GM19452 (cell line): ENCODE measurements around the gene LRIF1.
"Not testable (repeated sequence)": the region's sequence is repeated elsewhere in the genome, so short reads cannot be mapped to it uniquely, and the experiment has no call there.

Experiments used
- ATAC-seq: cut with Tn5 transposase; IDR thresholded peaks from one replicate; pipeline ENCODE4 v1.9.1; 2021; ENCODE audit not compliant: unreplicated experiment

LRIF1 gene

GRCh38 chr1:110952031-110952430, 11.7 kb downstream of the LRIF1 start:
- ATAC-seq, result no peak

- ATAC-seq, result no peak
These were observed 12.6 kb downstream of the LRIF1 start for GRCh38 chr1:110951161-110951560.

GRCh38 chr1:110948038-110948810, 15.5 kb downstream of the LRIF1 start:
- no peak for ATAC-seq

- ATAC-seq, result no peak
These were observed 18.1 kb downstream of the LRIF1 start for GRCh38 chr1:110945626-110946025.

DNA sequence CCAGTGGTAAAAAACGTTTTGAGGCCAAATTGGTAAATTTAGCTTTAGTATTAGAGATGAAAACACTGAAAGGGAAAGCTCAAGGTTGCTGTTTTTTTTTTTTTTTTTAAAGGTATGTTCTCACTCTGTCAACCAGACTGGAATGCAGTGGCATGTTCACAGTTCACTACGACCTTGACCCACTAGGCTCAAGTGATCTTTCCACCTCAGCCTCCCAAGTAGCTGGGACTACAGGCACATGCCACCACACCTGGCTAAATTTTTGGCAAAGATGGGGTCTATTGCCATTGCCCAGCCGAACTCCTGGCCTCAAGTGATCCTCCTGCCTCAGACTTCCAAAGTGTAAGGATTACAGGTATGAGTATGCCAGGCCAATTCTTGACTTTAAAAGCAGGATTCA, 18.9 kb downstream of the LRIF1 start:
- no peak for ATAC-seq

DNA sequence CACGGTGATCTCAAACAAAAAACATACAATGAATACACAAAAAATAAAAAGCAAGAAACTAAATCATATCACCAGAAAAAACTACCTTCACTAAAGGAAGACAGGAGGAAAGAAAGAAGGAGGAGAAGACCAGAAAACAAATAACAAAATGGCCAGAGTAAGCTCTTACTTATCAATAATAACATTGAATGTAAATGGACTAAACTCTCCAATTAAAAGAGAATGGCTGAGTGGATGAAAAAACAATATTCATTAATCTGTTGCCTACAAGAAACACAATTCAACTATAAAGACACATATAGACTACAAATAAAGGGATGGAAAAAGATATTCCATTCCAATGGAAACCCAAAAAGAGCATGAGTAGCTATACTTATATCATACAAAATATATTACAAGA, 27.2 kb downstream of the LRIF1 start:
- ATAC-seq, result no peak

DNA sequence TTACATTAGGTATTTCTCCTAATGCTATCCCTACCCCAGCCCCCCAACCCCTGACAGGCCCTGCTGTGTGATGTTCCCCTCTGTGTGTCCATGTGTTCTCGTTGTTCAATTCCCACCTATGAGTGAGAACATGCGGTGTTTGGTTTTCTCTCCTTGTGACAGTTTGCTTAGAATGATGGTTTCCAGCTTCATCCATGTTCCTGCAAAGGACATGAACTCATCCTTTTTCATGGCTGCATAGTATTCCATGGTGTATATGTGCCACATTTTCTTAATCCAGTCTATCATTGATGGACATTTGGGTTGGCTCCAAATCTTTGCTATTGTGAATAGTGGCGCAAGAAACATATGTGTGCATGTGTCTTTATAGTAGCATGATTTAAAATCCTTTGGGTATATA, 32.6 kb downstream of the LRIF1 start:
- ATAC-seq, result not testable (repeated sequence)

DNA sequence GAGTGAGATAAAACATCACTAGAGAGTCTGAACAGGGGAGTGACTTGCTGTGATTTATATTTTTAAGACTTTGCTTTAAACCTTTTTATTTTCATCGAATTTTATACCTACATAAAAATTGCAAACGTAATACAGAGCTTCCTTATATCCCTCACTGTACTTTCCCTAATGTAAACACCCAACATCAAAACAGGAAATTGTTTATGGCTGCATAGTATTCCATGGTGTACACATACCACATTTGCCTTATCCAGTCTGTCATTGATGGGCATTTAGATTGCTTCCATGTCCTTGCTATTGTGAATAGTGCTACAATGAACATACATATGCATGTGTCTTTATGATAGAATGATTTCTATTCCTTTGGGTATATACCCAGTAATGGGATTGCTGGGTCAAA, 34.8 kb downstream of the LRIF1 start:
- ATAC-seq, result no peak

GRCh38 chr1:110928191-110928590, 35.5 kb downstream of the LRIF1 start:
- no peak for ATAC-seq

DNA sequence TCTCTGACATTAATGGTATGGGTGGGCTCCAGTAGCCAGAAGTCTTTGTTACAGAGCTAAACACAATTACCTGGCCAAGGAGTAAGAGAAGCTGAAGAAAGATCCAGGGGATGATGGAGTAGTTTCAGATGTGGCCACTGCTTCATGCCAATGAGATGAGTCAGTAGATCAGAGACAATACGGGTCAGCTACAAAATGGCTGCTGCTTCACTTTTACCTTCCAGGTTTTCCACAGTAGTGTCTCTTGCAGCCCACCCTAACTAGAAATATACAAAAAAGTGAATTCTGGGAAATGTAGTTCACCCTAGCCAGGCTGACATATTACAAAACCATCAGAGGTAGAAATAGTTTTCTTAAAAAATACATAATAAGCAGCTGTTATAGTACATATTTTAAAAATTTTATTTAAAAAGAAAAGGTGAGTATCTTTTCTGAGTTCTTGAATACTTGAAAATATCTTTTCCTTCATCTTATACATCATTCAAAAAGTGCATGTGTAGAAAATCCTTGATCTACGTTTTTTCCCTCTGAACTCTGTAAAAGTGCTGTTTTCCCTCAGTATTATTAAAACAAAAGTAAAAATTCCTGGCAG, 36.1 kb downstream of the LRIF1 start:
- no peak for ATAC-seq

- no peak for ATAC-seq
These were observed 41.8 kb downstream of the LRIF1 start for GRCh38 chr1:110921953-110922352.

DNA sequence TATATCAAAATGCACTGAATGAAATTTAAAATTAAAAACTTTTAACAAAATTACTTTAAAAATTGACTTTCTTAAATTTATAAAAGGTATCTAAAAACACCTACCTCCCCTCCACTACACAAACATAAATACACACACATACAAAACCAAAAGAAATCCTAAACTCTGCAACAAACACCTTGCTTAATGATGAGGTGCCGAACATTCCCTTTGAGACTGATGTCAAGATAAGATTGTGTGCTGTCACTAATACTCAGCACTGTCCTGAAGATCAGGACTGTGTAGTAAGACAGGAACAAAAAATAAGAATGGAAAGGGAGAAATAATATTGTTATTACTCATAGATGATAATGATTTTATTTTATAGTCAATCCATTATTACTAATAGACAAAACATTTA, 45.7 kb downstream of the LRIF1 start:
- no peak for ATAC-seq

GRCh38 chr1:110916669-110917306, 46.9 kb downstream of the LRIF1 start:
- peak; percentile 70 for ATAC-seq

DNA sequence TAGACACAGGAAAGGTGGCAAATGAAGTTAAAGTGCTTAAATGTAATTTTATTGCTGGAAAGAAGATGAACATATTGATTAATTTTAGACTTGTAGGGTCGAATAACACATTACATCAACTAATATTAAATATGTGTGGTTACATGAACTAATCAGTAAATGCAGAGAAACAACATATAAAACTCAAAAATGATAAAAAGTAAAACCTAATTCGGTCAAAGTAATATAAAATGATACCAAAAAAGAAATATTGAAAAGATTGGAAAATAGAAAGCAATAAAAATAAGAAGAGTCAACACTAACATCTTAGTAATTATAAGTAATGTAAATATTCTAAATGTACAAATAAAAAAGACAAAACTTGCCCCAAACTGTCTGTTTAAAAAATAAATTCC, 47.5 kb downstream of the LRIF1 start:
- ATAC-seq, result no peak

DNA sequence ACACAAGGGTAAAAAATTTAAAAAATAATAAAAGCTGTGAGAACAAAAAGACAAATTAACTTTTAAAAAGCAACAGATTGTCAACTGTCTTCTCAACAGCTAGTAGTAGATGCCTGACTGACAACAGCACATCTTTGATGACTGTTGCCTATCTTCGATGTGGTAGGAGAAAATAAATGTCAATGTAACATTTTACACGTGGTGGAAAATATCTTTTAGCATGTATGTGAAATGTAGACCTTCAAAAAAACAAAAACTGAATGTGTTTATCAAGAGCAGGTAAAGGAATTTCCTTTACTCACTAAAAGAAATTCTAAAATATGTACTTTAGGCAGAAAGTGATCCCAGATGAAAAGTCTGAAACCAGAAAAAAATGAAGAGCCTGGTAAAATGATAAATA, 47.9 kb downstream of the LRIF1 start:
- no peak for ATAC-seq

- no peak for ATAC-seq
These were observed 49.0 kb downstream of the LRIF1 start for GRCh38 chr1:110914676-110915075.

DNA sequence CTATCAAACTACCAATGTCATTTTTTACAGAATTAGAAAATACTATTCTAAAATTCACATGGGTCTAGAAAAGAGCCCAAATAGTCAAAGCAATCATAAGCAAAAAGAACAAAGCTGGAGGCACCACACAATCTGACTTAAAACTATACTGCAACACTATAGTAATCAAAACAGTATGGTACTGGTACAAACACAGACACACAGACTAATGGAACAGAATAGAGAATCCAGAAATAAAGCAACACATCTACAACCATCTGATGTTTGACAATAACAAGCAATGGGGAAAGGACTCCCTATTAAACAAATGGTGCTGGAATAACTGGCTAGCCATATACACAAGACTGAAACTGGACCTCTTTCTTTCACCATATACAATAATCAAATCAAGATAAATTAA, 50.9 kb downstream of the LRIF1 start:
- ATAC-seq, result no peak

GRCh38 chr1:110903853-110904500, 59.7 kb downstream of the LRIF1 start:
- ATAC-seq, result no peak

DNA sequence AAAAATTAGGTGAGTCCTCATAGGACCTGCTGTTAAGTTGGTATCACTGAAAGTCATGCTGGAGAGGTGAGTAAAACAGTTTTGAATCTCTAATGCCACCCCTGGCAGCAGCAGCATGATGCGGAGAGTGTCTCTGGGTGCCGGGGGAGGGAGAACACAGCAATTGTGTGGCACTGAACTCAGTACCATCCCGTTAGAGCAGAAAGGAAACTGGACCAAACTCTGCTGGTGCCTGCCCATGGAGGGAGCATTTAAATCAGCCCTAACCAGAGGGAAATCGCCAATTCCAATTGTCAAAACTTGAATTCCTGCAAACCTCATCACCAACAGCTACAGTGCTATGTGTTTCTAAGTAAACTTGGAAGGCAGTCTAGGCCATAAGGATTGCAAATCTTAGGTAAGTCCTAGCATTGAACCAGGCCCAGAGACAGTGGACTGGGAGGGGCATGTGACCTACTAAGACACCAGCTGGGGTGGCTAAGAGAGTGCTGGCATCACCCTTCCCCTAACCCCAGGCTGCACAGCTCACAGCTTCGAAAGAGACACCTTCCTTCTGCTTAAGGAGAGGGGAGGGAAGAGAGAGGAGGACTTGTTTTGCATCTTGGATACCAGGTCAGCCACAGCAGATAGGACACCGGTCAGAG, 60.8 kb downstream of the LRIF1 start:
- no peak for ATAC-seq

GRCh38 chr1:110899458-110899843, 64.3 kb downstream of the LRIF1 start:
- ATAC-seq, result no peak

GRCh38 chr1:110898734-110899457, 64.8 kb downstream of the LRIF1 start:
- ATAC-seq, result no peak
